ENCODE measurements around the gene GALR1.
"Not testable (repeated sequence)": the region's sequence is repeated elsewhere in the genome, so short reads cannot be mapped to it uniquely, and the experiment has no call there.

The GALR1 gene

GRCh38 chr18:77249569-77250500, at the start of gene GALR1:
GALR1 (plus strand) TSS chr18:77249848; CDS start chr18:77250549, 701 bp downstream.
- DNase-seq: no peak

GRCh38 chr18:77201506-77201905, 48.1 kb upstream of the GALR1 start:
- DNase-seq: no peak

- DNase-seq: no peak
These were observed 47.3 kb upstream of the GALR1 start for GRCh38 chr18:77202329-77202728.

- DNase-seq: no peak
These were observed 46.6 kb upstream of the GALR1 start for GRCh38 chr18:77203071-77203470.

GRCh38 chr18:77203851-77204250, 45.8 kb upstream of the GALR1 start:
- DNase-seq: no peak

GRCh38 chr18:77205769-77206168, 43.9 kb upstream of the GALR1 start:
- DNase-seq: no peak

GRCh38 chr18:77206676-77207374, 42.8 kb upstream of the GALR1 start:
- no peak for DNase-seq

GRCh38 chr18:77207540-77207939, 42.1 kb upstream of the GALR1 start:
- peak in 2 of 4 experiments; percentile 18 to 28 for DNase-seq

- DNase-seq: no peak
These were observed 40.7 kb upstream of the GALR1 start for GRCh38 chr18:77208964-77209363.

- no peak for DNase-seq
These were observed 40.1 kb upstream of the GALR1 start for GRCh38 chr18:77209587-77209986.

- DNase-seq: no peak
These were observed 39.4 kb upstream of the GALR1 start for GRCh38 chr18:77210249-77210648.

GRCh38 chr18:77218642-77219041, 31.0 kb upstream of the GALR1 start:
- DNase-seq: no peak

GRCh38 chr18:77220726-77221125, 28.9 kb upstream of the GALR1 start:
- no peak for DNase-seq

- DNase-seq: no peak
These were observed 27.2 kb upstream of the GALR1 start for GRCh38 chr18:77222464-77222863.

- DNase-seq: no peak
These were observed 26.4 kb upstream of the GALR1 start for GRCh38 chr18:77223221-77223639.

- DNase-seq: no peak
These were observed 26.0 kb upstream of the GALR1 start for GRCh38 chr18:77223653-77224052.

- no peak for DNase-seq
These were observed 19.0 kb upstream of the GALR1 start for GRCh38 chr18:77230645-77231044.

- DNase-seq: no peak
These were observed 14.9 kb upstream of the GALR1 start for GRCh38 chr18:77234504-77235365.

- DNase-seq: not testable (repeated sequence)
These were observed 10.4 kb upstream of the GALR1 start for GRCh38 chr18:77239285-77239684.

- no peak for DNase-seq
These were observed 627 bp upstream of the GALR1 start for GRCh38 chr18:77248873-77249568.

GRCh38 chr18:77250501-77250925, 865 bp downstream of the GALR1 start:
- no peak for DNase-seq

Data from activated naive CD4-positive, alpha-beta T cell (primary cell).